Liver (tissue), 9 donors: ENCODE results near the gene TOR3A. TPM values are rescaled to one million over a fixed set of nuclear protein-coding genes. Genes with fewer than 3 reads are reported as not detected.
A peak's percentile ranks its signal among the peaks of the same experiment; 100 is the strongest.

ENCODE experiments used
- DNase-seq: peaks from one replicate; pipeline ENCODE4 v3.0.0-alpha.2; 2017; ENCODE audit warnings: low spot score
- H3K27ac ChIP-seq, 2 donors: one replicate each; pipeline ENCODE4 v1.7.0; 2013; ENCODE audit warnings: inconsistent platforms in 2 of 2, low read length in 2 of 2, control low read depth in 1 of 2, low read depth in 1 of 2, mild to moderate bottlenecking in 1 of 2
- H3K27me3 ChIP-seq, 4 donors: one replicate each; pipeline versions ENCODE4 v1.6.1 to v1.7.0; 2013; ENCODE audit warnings: low read length in 3 of 4, inconsistent platforms in 1 of 4, mild to moderate bottlenecking in 1 of 4, moderate library complexity in 1 of 4; ENCODE audit not compliant: control insufficient read depth in 4 of 4, insufficient read depth in 4 of 4
- H3K36me3 ChIP-seq, 4 donors: one replicate each; pipeline versions ENCODE4 v1.6.1 to v1.7.0; 2013; ENCODE audit warnings: low read length in 3 of 4, mild to moderate bottlenecking in 3 of 4, low read depth in 1 of 4, moderate library complexity in 1 of 4; ENCODE audit not compliant: control insufficient read depth in 4 of 4, insufficient read depth in 3 of 4
- H3K4me1 ChIP-seq, 4 donors: one replicate each; pipeline versions ENCODE4 v1.6.1 to v1.7.0; 2013; ENCODE audit warnings: low read length in 3 of 4, mild to moderate bottlenecking in 3 of 4, moderate library complexity in 1 of 4; ENCODE audit not compliant: control insufficient read depth in 4 of 4, insufficient read depth in 4 of 4
- H3K4me3 ChIP-seq, 3 donors: one replicate each; pipeline versions ENCODE4 v1.6.1 to v1.7.0; 2013; ENCODE audit warnings: low read length in 3 of 3, control low read depth in 1 of 3, low read depth in 1 of 3, mild to moderate bottlenecking in 1 of 3
- H3K9ac ChIP-seq, 2 donors: one replicate each; pipeline ENCODE4 v1.7.0; 2013; ENCODE audit warnings: low read length in 2 of 2, mild to moderate bottlenecking in 2 of 2, moderate library complexity in 2 of 2, control low read depth in 1 of 2, low read depth in 1 of 2
- H3K9me3 ChIP-seq, 4 donors: one replicate each; pipeline versions ENCODE4 v1.6.1 to v1.7.0; 2013; ENCODE audit warnings: low read length in 3 of 4; ENCODE audit not compliant: control insufficient read depth in 4 of 4
- ATF3 ChIP-seq: IDR thresholded peaks from 2 replicates; pipeline ENCODE4 v1.6.1; 2016; ENCODE audit warnings: antibody characterized with exemption
- CTCF ChIP-seq: fragments of 150-350 bp; IDR thresholded peaks from 2 replicates; pipeline ENCODE4 v1.5.1; 2017; ENCODE audit warnings: improper control_type of control experiment, low read depth, low read length; ENCODE audit not compliant: missing input control
- EGR1 ChIP-seq, 2 donors: IDR thresholded peaks; 2 replicates each; pipeline ENCODE4 v1.6.1; 2016 to 2018; ENCODE audit warnings: antibody characterized with exemption in 2 of 2, low read depth in 2 of 2
- FOXA1 ChIP-seq: IDR thresholded peaks from 2 replicates; pipeline ENCODE4 v1.6.1; 2016; ENCODE audit warnings: antibody characterized with exemption
- FOXA2 ChIP-seq: IDR thresholded peaks from 2 replicates; pipeline ENCODE4 v1.6.1; 2016; ENCODE audit warnings: antibody characterized with exemption
- GABPA ChIP-seq, 2 donors: IDR thresholded peaks in 1 of 2; conservative IDR thresholded peaks in 1 of 2; 2 replicates each; pipeline ENCODE4 v1.6.1; 2016; ENCODE audit warnings: antibody characterized with exemption in 2 of 2, mild to moderate bottlenecking in 1 of 2, moderate library complexity in 1 of 2
- HNF4A ChIP-seq, 2 donors: conservative IDR thresholded peaks; 2 replicates each; pipeline ENCODE4 v1.6.1; 2016; ENCODE audit warnings: antibody characterized with exemption in 2 of 2, mild to moderate bottlenecking in 2 of 2
- HNF4G ChIP-seq: IDR thresholded peaks from 2 replicates; pipeline ENCODE4 v1.6.1; 2016; ENCODE audit warnings: antibody characterized with exemption
- RAD21 ChIP-seq, 2 donors: IDR thresholded peaks; 2 replicates each; pipeline ENCODE4 v1.6.1; 2016; ENCODE audit warnings: antibody characterized with exemption in 2 of 2, mild to moderate bottlenecking in 2 of 2
- REST ChIP-seq: IDR thresholded peaks from 2 replicates; pipeline ENCODE4 v1.6.1; 2016; ENCODE audit warnings: antibody characterized with exemption, mild to moderate bottlenecking
- RXRA ChIP-seq, 2 donors: IDR thresholded peaks; 2 replicates each; pipeline ENCODE4 v1.6.1; 2017 to 2018; ENCODE audit warnings: antibody characterized with exemption in 2 of 2, mild to moderate bottlenecking in 1 of 2
- SP1 ChIP-seq: IDR thresholded peaks from 2 replicates; pipeline ENCODE4 v1.6.1; 2018; ENCODE audit warnings: antibody characterized with exemption, mild to moderate bottlenecking
- TAF1 ChIP-seq: conservative IDR thresholded peaks from 2 replicates; pipeline ENCODE4 v1.6.1; 2016; ENCODE audit warnings: antibody characterized with exemption, mild to moderate bottlenecking
- YY1 ChIP-seq: IDR thresholded peaks from 2 replicates; pipeline ENCODE4 v1.6.1; 2016; ENCODE audit warnings: antibody characterized with exemption, mild to moderate bottlenecking
- WGBS: extraction: QIAGEN DNeasy Blood & Tissue Kit; methylation state at CpG from one replicate; pipeline ENCODE4 v1.1.7; 2013; 5-methylcytosine and 5-hydroxymethylcytosine counted together
- polyA plus RNA-seq, 2 donors: library from polyadenylated mRNA; stranded (reverse) in 1 of 2; unstranded in 1 of 2; fragments of 200-250 nt in 1 of 2; fragments of >200 nt in 1 of 2; fragmentation: Nextera tagmentation in 1 of 2; extraction: Ambion mirVana in 1 of 2; gene quantifications; one replicate each; pipeline versions ENCODE4 v1.2.1 to v1.2.3, GENCODE V29; 2013 to 2015
- total RNA-seq, 2 donors: library from RNA; depleted of rRNA; stranded (reverse); fragments of >200 nt; gene quantifications; one replicate each; pipeline ENCODE4 v1.2.3, GENCODE V29; 2014
- donor health status: healthy.
- donor health status: healthy.
- donor health status: healthy.
- donor health status: healthy.
- donor health status: healthy.

The TOR3A gene
- total and polyA plus RNA-seq, 4 donors, result 14.3 to 31.0 (median 23.5) TPM

- Histone ChIP-seq H3K9me3 (no peaks in the 10 kb centered on the region), H3K36me3 (peaks cover 0 to under 1% (median 0%) of the 10 kb centered on the region in 4 donors), H3K27me3 (no peaks in the 10 kb centered on the region), H3K27ac (no peak overlapping the region), H3K4me1 (peaks cover 5 to 27% (median 19%) of the 10 kb centered on the region in 4 donors), H3K9ac (no peak overlapping the region), H3K4me3 (no peak overlapping the region)
- WGBS, result 55% methylated on average over 18 of the region's 18 CpGs
- DNase-seq, result no peak
- TF ChIP-seq FOXA2, result no peak
- TF ChIP-seq ATF3, result no peak
- TF ChIP-seq RAD21 (IDR thresholded peaks at IDR 0.05), result peak; percentile 91 to 96
- peak in 1 of 2 donors; percentile 19 for TF ChIP-seq HNF4A (conservative IDR thresholded peaks at IDR 0.05)
- no peak for TF ChIP-seq FOXA1
- TF ChIP-seq EGR1 (IDR thresholded peaks at IDR 0.05; ENCODE audit: low read depth in 2 of 2), result no peak
- TF ChIP-seq SP1, result no peak
- no peak for TF ChIP-seq YY1
- TF ChIP-seq TAF1, result no peak
- TF ChIP-seq HNF4G, result no peak
- no peak for TF ChIP-seq GABPA (IDR thresholded peaks at IDR 0.05 in 1 of 2, conservative IDR thresholded peaks at IDR 0.05 in 1 of 2)
- TF ChIP-seq RXRA (IDR thresholded peaks at IDR 0.05), result no peak
- TF ChIP-seq CTCF, result peak; percentile 75
- TF ChIP-seq REST, result no peak
Measured at GRCh38 chr1:179079113-179079761, 2.6 kb upstream of the TOR3A start.

- Histone ChIP-seq H3K36me3 (peaks cover 3 to 7% (median 6%) of the 10 kb centered on the region in 4 donors), H3K9ac (peak overlapping the region; percentile 40 to 73), H3K9me3 (no peaks in the 10 kb centered on the region), H3K4me1 (peaks cover 5 to 33% (median 26%) of the 10 kb centered on the region in 4 donors), H3K27me3 (no peaks in the 10 kb centered on the region), H3K27ac (peak overlapping the region; percentile 74 to 84), H3K4me3 (peak overlapping the region; percentile 65 to 96 (median 85))
- 20% methylated on average over 18 of the region's 18 CpGs for WGBS
- TF ChIP-seq FOXA1 (no peak), TAF1 (peak; percentile 37)
- DNase-seq, result no peak
Measured at GRCh38 chr1:179080866-179081686, 794 bp upstream of the TOR3A start.
